CD1c-positive myeloid dendritic cell (primary cell): Measurements from ENCODE around the gene PHLPP2.

Source experiments
- DNase-seq: peaks from one replicate; pipeline ENCODE4 v3.0.0-alpha.2; 2016; ENCODE audit errors: extremely low spot score

Gene PHLPP2

GRCh38 chr16:71670537-71670936, 54.0 kb downstream of the PHLPP2 start:
- no peak for DNase-seq

- no peak for DNase-seq
These were observed 54.5 kb downstream of the PHLPP2 start for GRCh38 chr16:71669926-71670536.

GRCh38 chr16:71666928-71667707, 57.4 kb downstream of the PHLPP2 start:
- no peak for DNase-seq

GRCh38 chr16:71666264-71666663, 58.2 kb downstream of the PHLPP2 start:
- no peak for DNase-seq

GRCh38 chr16:71659471-71659870, 65.0 kb downstream of the PHLPP2 start:
- DNase-seq: no peak

GRCh38 chr16:71658771-71659170, 65.7 kb downstream of the PHLPP2 start:
- no peak for DNase-seq

- DNase-seq: no peak
These were observed 74.8 kb downstream of the PHLPP2 start for GRCh38 chr16:71649704-71650103.

GRCh38 chr16:71648921-71649320, 75.6 kb downstream of the PHLPP2 start:
- no peak for DNase-seq

- no peak for DNase-seq
These were observed 76.3 kb downstream of the PHLPP2 start for GRCh38 chr16:71648162-71648561.

- no peak for DNase-seq
These were observed 77.1 kb downstream of the PHLPP2 start for GRCh38 chr16:71647391-71647790.

GRCh38 chr16:71645450-71645849, 79.1 kb downstream of the PHLPP2 start:
- peak; percentile 19 for DNase-seq

- DNase-seq: no peak
These were observed 87.1 kb downstream of the PHLPP2 start for GRCh38 chr16:71637398-71637797.

- peak; percentile 74 for DNase-seq
These were observed 88.9 kb downstream of the PHLPP2 start for GRCh38 chr16:71635632-71636031.

GRCh38 chr16:71631776-71632175, 92.7 kb downstream of the PHLPP2 start:
- no peak for DNase-seq

GRCh38 chr16:71630808-71631207, 93.7 kb downstream of the PHLPP2 start:
- DNase-seq: no peak

- no peak for DNase-seq
These were observed 95.1 kb downstream of the PHLPP2 start for GRCh38 chr16:71629278-71630016.

- DNase-seq: no peak
These were observed 95.7 kb downstream of the PHLPP2 start for GRCh38 chr16:71628810-71629209.

- no peak for DNase-seq
These were observed 96.7 kb downstream of the PHLPP2 start for GRCh38 chr16:71627731-71628181.

GRCh38 chr16:71626858-71627213, 97.7 kb downstream of the PHLPP2 start:
- no peak for DNase-seq

- no peak for DNase-seq
These were observed 98.3 kb downstream of the PHLPP2 start, which contains the start of gene MARVELD3 for GRCh38 chr16:71626018-71626857. Gene MARVELD3 (plus strand): TSS chr16:71626184. CDS start chr16:71626230, 46 bp downstream.

- DNase-seq: no peak
These were observed 99.2 kb downstream of the PHLPP2 start for GRCh38 chr16:71625113-71625850.
